ENCODE measurements around the gene APOD.
"Not testable (repeated sequence)": the region's sequence is repeated elsewhere in the genome, so short reads cannot be mapped to it uniquely, and the experiment has no call there.

Gene APOD

GRCh38 chr3:195595785-195596531 lies 12.2 kb upstream of the APOD start:
- DNase-seq (ENCODE audit: low read depth), result no peak
- H3K4me3 ChIP-seq (ENCODE audit: low read depth, low read length), result no peak overlapping the region
- no peak for TF ChIP-seq CTCF (IDR thresholded peaks at IDR 0.05; ENCODE audit: low read depth, low read length)
- TF ChIP-seq, protein P1, sequence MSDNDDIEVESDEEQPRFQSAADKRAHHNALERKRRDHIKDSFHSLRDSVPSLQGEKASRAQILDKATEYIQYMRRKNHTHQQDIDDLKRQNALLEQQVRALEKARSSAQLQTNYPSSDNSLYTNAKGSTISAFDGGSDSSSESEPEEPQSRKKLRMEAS (IDR thresholded peaks at IDR 0.05; ENCODE audit: low read depth, low read length), result no peak
- no peak for TF ChIP-seq MYC (IDR thresholded peaks at IDR 0.05; ENCODE audit: low read depth, low read length)

DNA sequence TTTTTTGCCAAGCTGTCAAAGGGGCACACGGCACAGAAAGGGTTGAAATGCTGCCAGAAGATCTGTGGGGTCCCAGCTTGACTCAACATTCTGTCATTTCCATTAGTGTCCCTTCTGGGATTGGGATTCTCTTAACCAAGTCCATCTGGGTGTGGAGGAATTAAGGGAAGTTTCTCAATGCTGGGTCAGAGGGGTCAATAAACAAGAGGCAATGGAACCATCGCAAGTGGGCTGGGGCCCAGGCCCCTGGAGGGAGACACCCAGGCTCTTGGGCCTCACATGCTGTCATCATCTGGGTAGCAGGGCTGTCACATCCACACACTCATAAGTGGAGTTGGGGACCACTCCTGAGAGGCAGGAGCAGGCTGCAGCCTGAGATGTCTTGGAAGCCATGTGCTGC lies 8.1 kb upstream of the APOD start:
- DNase-seq (ENCODE audit: low read depth), result no peak
- no peak overlapping the region for H3K4me3 ChIP-seq (ENCODE audit: low read depth, low read length)
- TF ChIP-seq POLR2A (IDR thresholded peaks at IDR 0.05; ENCODE audit: extremely low read depth, insufficient read length), result no peak
- TF ChIP-seq, protein P1 (IDR thresholded peaks at IDR 0.05; ENCODE audit: low read depth, low read length), result no peak
- no peak for TF ChIP-seq CTCF (IDR thresholded peaks at IDR 0.05; ENCODE audit: low read depth, low read length)
- TF ChIP-seq MYC (IDR thresholded peaks at IDR 0.05; ENCODE audit: low read depth, low read length), result no peak

GRCh38 chr3:195591220-195591619 lies 7.5 kb upstream of the APOD start:
- DNase-seq (ENCODE audit: low read depth), result no peak
- TF ChIP-seq, protein P1 (IDR thresholded peaks at IDR 0.05; ENCODE audit: low read depth, low read length), result no peak
- TF ChIP-seq MYC (IDR thresholded peaks at IDR 0.05; ENCODE audit: low read depth, low read length), result no peak
- no peak overlapping the region for H3K4me3 ChIP-seq (ENCODE audit: low read depth, low read length)

GRCh38 chr3:195590381-195590780 lies 6.6 kb upstream of the APOD start:
- DNase-seq (ENCODE audit: low read depth); H3K4me3 ChIP-seq (ENCODE audit: low read depth, low read length): not testable (repeated sequence)

DNA sequence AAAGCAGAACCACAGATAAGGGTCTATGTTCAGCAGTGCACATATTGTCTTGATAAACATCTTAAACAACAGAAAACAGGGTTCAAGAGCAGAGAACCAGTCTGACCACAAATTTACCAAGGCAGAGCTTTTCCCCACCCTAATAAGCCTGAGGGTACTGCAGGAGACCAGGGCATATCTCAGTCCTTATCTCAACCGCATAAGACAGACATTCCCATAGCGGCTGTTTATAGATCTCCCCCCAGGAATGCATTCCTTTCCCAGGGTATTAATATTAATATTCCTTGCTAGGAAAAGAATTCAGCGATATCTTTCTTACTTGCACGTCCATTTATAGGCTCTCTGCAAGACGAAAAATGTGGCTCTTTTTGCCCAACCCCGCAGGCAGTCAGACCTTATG lies 6.1 kb upstream of the APOD start:
- H3K4me3 ChIP-seq (ENCODE audit: low read depth, low read length); DNase-seq (ENCODE audit: low read depth): not testable (repeated sequence)

DNA sequence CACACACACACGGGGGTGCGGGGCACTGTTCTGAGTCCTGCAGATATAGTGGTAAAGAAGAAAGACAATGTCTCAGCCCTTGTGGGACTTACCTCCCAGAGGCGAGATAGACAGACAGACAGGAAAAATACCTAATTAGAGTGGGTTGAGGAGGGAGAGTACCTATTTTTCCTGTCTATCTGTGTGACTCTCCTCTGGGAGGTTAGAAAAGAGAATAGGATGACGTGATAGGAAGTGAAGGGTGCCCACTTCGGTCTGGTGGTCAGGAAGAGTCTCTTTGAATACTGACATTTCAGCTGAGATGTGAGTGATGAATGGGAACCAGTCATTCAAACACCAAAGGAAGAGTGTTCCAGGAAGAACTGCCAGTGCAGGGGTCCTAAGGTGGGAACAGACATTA lies 4.1 kb upstream of the APOD start:
- TF ChIP-seq, protein P1 (IDR thresholded peaks at IDR 0.05; ENCODE audit: low read depth, low read length), result no peak
- TF ChIP-seq POLR2A (IDR thresholded peaks at IDR 0.05; ENCODE audit: extremely low read depth, insufficient read length), result no peak
- TF ChIP-seq CTCF (IDR thresholded peaks at IDR 0.05; ENCODE audit: low read depth, low read length), result no peak
- no peak for TF ChIP-seq MYC (IDR thresholded peaks at IDR 0.05; ENCODE audit: low read depth, low read length)
- DNase-seq (ENCODE audit: low read depth), result no peak
- no peak overlapping the region for H3K4me3 ChIP-seq (ENCODE audit: low read depth, low read length)

GRCh38 chr3:195587406-195587805 lies 3.7 kb upstream of the APOD start:
- TF ChIP-seq POLR2A (IDR thresholded peaks at IDR 0.05; ENCODE audit: extremely low read depth, insufficient read length) (no peak), CTCF (IDR thresholded peaks at IDR 0.05; ENCODE audit: low read depth, low read length) (no peak)
- no peak for DNase-seq (ENCODE audit: low read depth)
- no peak overlapping the region for H3K4me3 ChIP-seq (ENCODE audit: low read depth, low read length)
